Mesenchymal stem cell (in vitro differentiated cells and primary cell): ENCODE results near the gene ZCCHC9.
"Not testable (repeated sequence)": the region's sequence is repeated elsewhere in the genome, so short reads cannot be mapped to it uniquely, and the experiment has no call there.

Experiments
- DNase-seq: peaks from one replicate; pipeline ENCODE4 v3.0.0-alpha.2; 2013
- H2AFZ ChIP-seq: one replicate; pipeline ENCODE4 v1.6.1; 2013; ENCODE audit warnings: low read depth, mild to moderate bottlenecking, control low read depth, inconsistent platforms, low read length, moderate library complexity
- H2AK5ac ChIP-seq: 2 replicates; pipeline ENCODE4 v1.6.1; 2013; ENCODE audit warnings: low read length, moderate library complexity, mild to moderate bottlenecking, inconsistent platforms; ENCODE audit not compliant: severe bottlenecking
- H2BK120ac ChIP-seq: one replicate; pipeline ENCODE4 v1.6.1; 2013; ENCODE audit warnings: low read depth, mild to moderate bottlenecking, inconsistent platforms, low read length, moderate library complexity
- H2BK12ac ChIP-seq, 2 experiments: one replicate each; pipeline ENCODE4 v1.6.1; 2013; ENCODE audit warnings: inconsistent platforms in 2 of 2, low read length in 2 of 2, mild to moderate bottlenecking in 2 of 2, moderate library complexity in 2 of 2, control low read depth in 1 of 2
- H2BK15ac ChIP-seq: one replicate; pipeline ENCODE4 v1.6.1; 2013; ENCODE audit warnings: mild to moderate bottlenecking, low read depth, inconsistent platforms; ENCODE audit not compliant: poor library complexity, severe bottlenecking
- H2BK5ac ChIP-seq: 2 replicates; pipeline ENCODE4 v1.6.1; 2013; ENCODE audit warnings: low read depth, mild to moderate bottlenecking, low read length, control low read depth, inconsistent platforms; ENCODE audit not compliant: poor library complexity, severe bottlenecking
- H3K14ac ChIP-seq, 2 experiments: one replicate each; pipeline ENCODE4 v1.6.1; 2013; ENCODE audit warnings: inconsistent platforms in 2 of 2, low read length in 2 of 2, control low read depth in 1 of 2, mild to moderate bottlenecking in 1 of 2, moderate library complexity in 1 of 2
- H3K18ac ChIP-seq, 2 experiments: one replicate each; pipeline ENCODE4 v1.6.1; 2013; ENCODE audit warnings: inconsistent platforms in 2 of 2, low read length in 2 of 2, control low read depth in 1 of 2, low read depth in 1 of 2, mild to moderate bottlenecking in 1 of 2
- H3K23ac ChIP-seq, 2 experiments: one replicate each; pipeline ENCODE4 v1.6.1; 2013; ENCODE audit warnings: inconsistent platforms in 2 of 2, low read length in 2 of 2, mild to moderate bottlenecking in 2 of 2, moderate library complexity in 2 of 2, control low read depth in 1 of 2
- H3K27ac ChIP-seq: 2 replicates; pipeline ENCODE4 v1.5.1; 2013; ENCODE audit warnings: mild to moderate bottlenecking, moderate library complexity, low read length, control low read depth, inconsistent platforms; ENCODE audit not compliant: poor library complexity, severe bottlenecking
- H3K27me3 ChIP-seq, 2 experiments: 2 replicates each; pipeline versions ENCODE4 v1.6.1 to v1.7.0; 2013; ENCODE audit warnings: low read length in 2 of 2, mild to moderate bottlenecking in 2 of 2, moderate library complexity in 2 of 2, control low read depth in 1 of 2, inconsistent platforms in 1 of 2; ENCODE audit not compliant: control insufficient read depth in 1 of 2, insufficient read depth in 1 of 2
- H3K36me3 ChIP-seq, 2 experiments: 2 replicates each; pipeline versions ENCODE4 v1.6.1 to v1.7.0; 2013; ENCODE audit warnings: low read length in 2 of 2, control low read depth in 1 of 2, inconsistent platforms in 1 of 2, low read depth in 1 of 2, mild to moderate bottlenecking in 1 of 2; ENCODE audit not compliant: insufficient read depth in 2 of 2, control insufficient read depth in 1 of 2
- H3K4ac ChIP-seq, 2 experiments: one replicate each; pipeline ENCODE4 v1.6.1; 2013; ENCODE audit warnings: inconsistent platforms in 2 of 2, low read length in 2 of 2, mild to moderate bottlenecking in 2 of 2, moderate library complexity in 2 of 2, control low read depth in 1 of 2, low read depth in 1 of 2
- H3K4me1 ChIP-seq: 2 replicates; pipeline ENCODE4 v1.6.1; 2013; ENCODE audit warnings: low read depth, low read length, control low read depth; ENCODE audit not compliant: control insufficient read depth, insufficient read depth
- H3K4me2 ChIP-seq: 2 replicates; pipeline ENCODE4 v1.6.1; 2013; ENCODE audit warnings: low read length, mild to moderate bottlenecking, inconsistent platforms; ENCODE audit not compliant: poor library complexity, severe bottlenecking
- H3K4me3 ChIP-seq, 2 experiments: 2 replicates each; pipeline versions ENCODE4 v1.5.1 to v1.7.0; 2013; ENCODE audit warnings: low read length in 2 of 2, mild to moderate bottlenecking in 2 of 2, control low read depth in 1 of 2, low read depth in 1 of 2; ENCODE audit not compliant: insufficient read depth in 1 of 2
- H3K79me1 ChIP-seq: replicated peaks from 2 replicates; pipeline ENCODE4 v1.6.1; 2013; ENCODE audit warnings: mild to moderate bottlenecking, control low read depth, low read length, inconsistent platforms; ENCODE audit not compliant: poor library complexity, severe bottlenecking
- H3K9ac ChIP-seq: 2 replicates; pipeline ENCODE4 v1.7.0; 2013; ENCODE audit warnings: mild to moderate bottlenecking, low read length, moderate library complexity
- H3K9me3 ChIP-seq: 2 replicates; pipeline ENCODE4 v1.7.0; 2013; ENCODE audit warnings: mild to moderate bottlenecking, low read length; ENCODE audit not compliant: control insufficient read depth
- H4K8ac ChIP-seq: one replicate; pipeline ENCODE4 v1.6.1; 2013; ENCODE audit warnings: inconsistent platforms, mild to moderate bottlenecking, low read length, moderate library complexity
- H4K91ac ChIP-seq: one replicate; pipeline ENCODE4 v1.6.1; 2013; ENCODE audit warnings: mild to moderate bottlenecking, low read length, inconsistent platforms
- WGBS: methylation state at CpG from one replicate; pipeline ENCODE4 v1.1.7; 2013; ENCODE audit warnings: mixed read lengths; 5-methylcytosine and 5-hydroxymethylcytosine counted together

ZCCHC9 gene

DNA sequence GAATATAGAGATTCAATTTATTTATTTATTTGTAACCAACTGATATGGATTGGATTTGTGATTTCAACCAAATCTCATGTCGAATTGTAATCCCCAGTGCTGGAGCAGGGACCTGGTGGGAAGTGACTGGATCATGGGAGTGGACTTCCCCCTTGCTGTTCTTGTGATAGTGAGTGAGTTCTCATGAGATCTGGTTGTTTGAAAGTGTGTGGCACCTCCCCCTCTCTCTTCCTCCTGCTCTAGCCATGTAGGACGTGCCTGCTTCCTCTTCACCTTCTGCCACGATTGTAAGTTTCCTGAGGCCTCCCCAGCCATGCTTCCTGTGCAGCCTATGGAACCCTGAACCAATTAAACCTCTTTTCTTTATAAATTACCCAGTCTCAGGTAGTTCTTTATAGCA lies 36.8 kb downstream of the ZCCHC9 start:
- H3K27ac ChIP-seq, H3K27me3 ChIP-seq, H2BK120ac ChIP-seq, H3K9ac ChIP-seq, H2BK15ac ChIP-seq, H3K36me3 ChIP-seq, H3K23ac ChIP-seq, H4K8ac ChIP-seq, H2AK5ac ChIP-seq, DNase-seq, H3K79me1 ChIP-seq, H3K4ac ChIP-seq, H3K9me3 ChIP-seq, H3K4me3 ChIP-seq, H3K14ac ChIP-seq, H3K4me2 ChIP-seq, H3K18ac ChIP-seq, H2AFZ ChIP-seq, H2BK5ac ChIP-seq, H3K4me1 ChIP-seq, H4K91ac ChIP-seq, H2BK12ac ChIP-seq: not testable (repeated sequence)
- 100% methylated on average over 1 of the region's 3 CpGs for WGBS

DNA sequence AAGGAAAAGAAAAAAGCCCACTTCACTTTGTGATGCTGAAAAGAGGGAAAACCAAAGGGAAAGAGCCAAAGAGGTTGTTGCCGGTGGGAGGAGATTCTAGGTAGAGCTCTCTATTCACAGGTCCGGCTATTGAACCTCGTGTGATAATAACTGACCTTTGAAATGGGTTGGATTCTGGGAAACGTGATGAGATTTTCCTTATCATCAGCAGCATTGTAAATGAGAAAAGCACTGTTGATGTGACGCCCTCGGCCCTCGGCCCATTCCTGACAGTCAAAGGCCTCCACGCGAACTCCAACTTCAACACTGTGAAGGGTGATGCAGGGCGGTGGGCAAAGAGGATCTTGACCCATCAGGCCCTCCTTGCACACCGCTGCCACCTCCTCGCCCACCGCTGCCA lies 43.3 kb downstream of the ZCCHC9 start:
- no peak overlapping the region for H3K4me2 ChIP-seq
- H3K9ac ChIP-seq = no peak overlapping the region
- no peak overlapping the region for H2BK120ac ChIP-seq
- DNase-seq = no peak
- H3K79me1 ChIP-seq = no peaks in the 10 kb centered on the region
- H3K23ac ChIP-seq = no peak overlapping the region
- no peak overlapping the region for H4K8ac ChIP-seq
- no peak overlapping the region for H2BK5ac ChIP-seq
- no peak overlapping the region for H2BK15ac ChIP-seq
- H3K4me1 ChIP-seq = no peaks in the 10 kb centered on the region
- no peak overlapping the region for H2AK5ac ChIP-seq
- H3K4me3 ChIP-seq = no peak overlapping the region
- no peak overlapping the region for H3K14ac ChIP-seq
- no peak overlapping the region for H3K27ac ChIP-seq
- no peaks in the 10 kb centered on the region for H3K27me3 ChIP-seq
- no peaks in the 10 kb centered on the region for H3K9me3 ChIP-seq
- 97% methylated on average over 10 of the region's 13 CpGs for WGBS
- H3K4ac ChIP-seq = no peak overlapping the region
- no peak overlapping the region for H4K91ac ChIP-seq
- no peaks in the 10 kb centered on the region for H3K36me3 ChIP-seq
- no peak overlapping the region for H2BK12ac ChIP-seq
- no peak overlapping the region for H3K18ac ChIP-seq
- H2AFZ ChIP-seq = no peak overlapping the region

- Histone ChIP-seq H4K91ac (no peak overlapping the region), H3K4ac (no peak overlapping the region), H2BK5ac (no peak overlapping the region), H3K14ac (no peak overlapping the region), H2AK5ac (no peak overlapping the region), H3K4me2 (no peak overlapping the region), H2BK15ac (no peak overlapping the region), H3K9me3 (no peaks in the 10 kb centered on the region), H3K18ac (no peak overlapping the region), H3K4me3 (no peak overlapping the region), H3K9ac (no peak overlapping the region), H3K27ac (no peak overlapping the region), H3K23ac (no peak overlapping the region), H3K36me3 (no peaks in the 10 kb centered on the region), H3K79me1 (no peaks in the 10 kb centered on the region), H3K27me3 (no peaks in the 10 kb centered on the region), H3K4me1 (no peaks in the 10 kb centered on the region), H2AFZ (no peak overlapping the region), H2BK12ac (no peak overlapping the region), H2BK120ac (no peak overlapping the region), H4K8ac (no peak overlapping the region)
- DNase-seq = no peak
- 94% methylated on average over 4 of the region's 5 CpGs for WGBS
These were observed 44.1 kb downstream of the ZCCHC9 start for GRCh38 chr5:81345411-81346003.

DNA sequence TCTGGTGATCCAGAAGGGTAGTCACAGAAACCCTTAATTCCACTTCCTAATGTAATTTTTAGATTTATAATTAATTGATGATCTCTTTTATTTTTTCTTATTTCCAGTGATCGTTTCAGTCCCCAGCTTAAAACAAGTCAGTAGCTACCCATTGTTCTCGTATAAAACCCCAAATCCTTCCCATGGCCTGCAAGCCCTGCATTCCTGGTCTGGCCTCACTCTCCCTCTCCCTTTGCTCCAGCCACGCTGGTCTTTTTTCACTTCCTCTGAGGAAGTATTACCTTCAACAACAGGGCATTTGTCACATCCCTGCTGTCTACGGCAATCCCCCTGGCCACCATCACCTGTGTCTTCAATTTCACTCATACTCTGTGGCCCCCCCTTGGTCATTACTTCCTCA lies 47.8 kb downstream of the ZCCHC9 start:
- H2BK12ac ChIP-seq = no peak overlapping the region
- no peak overlapping the region for H3K27ac ChIP-seq
- H4K8ac ChIP-seq = no peak overlapping the region
- 80% methylated on average over 4 of the region's 4 CpGs for WGBS
- H3K4me3 ChIP-seq = no peak overlapping the region
- no peaks in the 10 kb centered on the region for H3K36me3 ChIP-seq
- H3K4me1 ChIP-seq = no peaks in the 10 kb centered on the region
- no peak overlapping the region for H3K4me2 ChIP-seq
- H3K79me1 ChIP-seq = no peaks in the 10 kb centered on the region
- no peaks in the 10 kb centered on the region for H3K27me3 ChIP-seq
- no peak overlapping the region for H2BK15ac ChIP-seq
- no peak overlapping the region for H3K9ac ChIP-seq
- no peak for DNase-seq
- H4K91ac ChIP-seq = no peak overlapping the region
- no peaks in the 10 kb centered on the region for H3K9me3 ChIP-seq
- H2AK5ac ChIP-seq = no peak overlapping the region
- no peak overlapping the region for H3K14ac ChIP-seq
- H2BK120ac ChIP-seq = no peak overlapping the region
- no peak overlapping the region for H3K4ac ChIP-seq
- no peak overlapping the region for H3K23ac ChIP-seq
- H3K18ac ChIP-seq = no peak overlapping the region
- H2AFZ ChIP-seq = no peak overlapping the region
- H2BK5ac ChIP-seq = no peak overlapping the region
